Karpas-422 (cell line): ENCODE measurements around the gene TNNC2. TPM values are rescaled to one million over a fixed set of nuclear protein-coding genes. Genes with fewer than 3 reads are reported as not detected.

ENCODE experiments used
- DNase-seq: peaks from one replicate; pipeline ENCODE4 v3.0.0-alpha.2; 2015
- H2AFZ ChIP-seq: fragments of 200-600 bp; sonication (generic); 2 replicates; pipeline ENCODE4 v1.6.1; 2014; ENCODE audit warnings: antibody characterized with exemption, low read length, mixed read lengths
- H3K27ac ChIP-seq: fragments of 200-600 bp; sonication (generic); 2 replicates; pipeline ENCODE4 v1.5.1; 2014; ENCODE audit warnings: mild to moderate bottlenecking, low read length, moderate library complexity
- H3K27me3 ChIP-seq: fragments of 200-600 bp; sonication (generic); 2 replicates; pipeline ENCODE4 v1.6.1; 2014; ENCODE audit warnings: low read length, mixed read lengths
- H3K36me3 ChIP-seq: fragments of 200-600 bp; sonication (generic); 2 replicates; pipeline ENCODE4 v1.6.1; 2014; ENCODE audit warnings: low read length, mixed read lengths; ENCODE audit not compliant: insufficient read depth
- H3K4me1 ChIP-seq: fragments of 200-600 bp; sonication (generic); 2 replicates; pipeline ENCODE4 v1.6.1; 2014; ENCODE audit warnings: mild to moderate bottlenecking, low read length, mixed read lengths
- H3K4me2 ChIP-seq: fragments of 200-600 bp; sonication (generic); 2 replicates; pipeline ENCODE4 v1.6.1; 2014; ENCODE audit warnings: low read length, low read depth, mild to moderate bottlenecking; ENCODE audit not compliant: poor library complexity, severe bottlenecking
- H3K4me3 ChIP-seq: fragments of 200-600 bp; sonication (generic); 2 replicates; pipeline ENCODE4 v1.5.1; 2014; ENCODE audit warnings: mild to moderate bottlenecking, antibody characterized with exemption, low read length, mixed read lengths
- H3K79me2 ChIP-seq: fragments of 200-600 bp; sonication (generic); 2 replicates; pipeline ENCODE4 v1.6.1; 2014; ENCODE audit warnings: mild to moderate bottlenecking, low read length, mixed read lengths
- H3K9ac ChIP-seq: fragments of 200-600 bp; sonication (generic); 2 replicates; pipeline ENCODE4 v1.6.0; 2014; ENCODE audit warnings: low read length
- H3K9me2 ChIP-seq: fragments of 200-600 bp; sonication (generic), shearing (Covaris generic); replicated peaks from 2 replicates; pipeline ENCODE4 v1.6.0; 2014; ENCODE audit warnings: mild to moderate bottlenecking, low read length, moderate library complexity; ENCODE audit not compliant: insufficient read depth
- H3K9me3 ChIP-seq: fragments of 300-700, 200-600 bp; sonication (generic); 2 replicates; pipeline ENCODE4 v1.6.1; 2014; ENCODE audit warnings: low read length, mixed read lengths
- H4K20me1 ChIP-seq: fragments of 200-600 bp; sonication (generic); 2 replicates; pipeline ENCODE4 v1.6.1; 2014; ENCODE audit warnings: mild to moderate bottlenecking, antibody characterized with exemption, low read length, low read depth; ENCODE audit not compliant: insufficient read depth
- total RNA-seq: library from RNA; depleted of rRNA; stranded (reverse); fragments of >200 nt; shearing (Covaris generic); gene quantifications from 2 replicates; pipeline ENCODE4 v1.2.3, GENCODE V29; 2014; ENCODE audit warnings: low replicate concordance

Gene TNNC2
- total RNA-seq, 1 experiment from 2014 or later = not detected

GRCh38 chr20:45863543-45864470, 36.7 kb upstream of the TNNC2 start:
- Histone ChIP-seq H4K20me1 (no peaks in the 10 kb centered on the region), H3K4me2 (no peak overlapping the region), H3K79me2 (peaks cover 21% of the 10 kb centered on the region), H3K36me3 (no peaks in the 10 kb centered on the region), H3K27me3 (no peaks in the 10 kb centered on the region), H3K27ac (no peak overlapping the region), H2AFZ (no peak overlapping the region), H3K9ac (no peak overlapping the region), H3K9me3 (no peaks in the 10 kb centered on the region), H3K4me3 (no peak overlapping the region), H3K4me1 (peaks cover 4% of the 10 kb centered on the region), H3K9me2 (no peaks in the 10 kb centered on the region)
- DNase-seq = no peak

DNA sequence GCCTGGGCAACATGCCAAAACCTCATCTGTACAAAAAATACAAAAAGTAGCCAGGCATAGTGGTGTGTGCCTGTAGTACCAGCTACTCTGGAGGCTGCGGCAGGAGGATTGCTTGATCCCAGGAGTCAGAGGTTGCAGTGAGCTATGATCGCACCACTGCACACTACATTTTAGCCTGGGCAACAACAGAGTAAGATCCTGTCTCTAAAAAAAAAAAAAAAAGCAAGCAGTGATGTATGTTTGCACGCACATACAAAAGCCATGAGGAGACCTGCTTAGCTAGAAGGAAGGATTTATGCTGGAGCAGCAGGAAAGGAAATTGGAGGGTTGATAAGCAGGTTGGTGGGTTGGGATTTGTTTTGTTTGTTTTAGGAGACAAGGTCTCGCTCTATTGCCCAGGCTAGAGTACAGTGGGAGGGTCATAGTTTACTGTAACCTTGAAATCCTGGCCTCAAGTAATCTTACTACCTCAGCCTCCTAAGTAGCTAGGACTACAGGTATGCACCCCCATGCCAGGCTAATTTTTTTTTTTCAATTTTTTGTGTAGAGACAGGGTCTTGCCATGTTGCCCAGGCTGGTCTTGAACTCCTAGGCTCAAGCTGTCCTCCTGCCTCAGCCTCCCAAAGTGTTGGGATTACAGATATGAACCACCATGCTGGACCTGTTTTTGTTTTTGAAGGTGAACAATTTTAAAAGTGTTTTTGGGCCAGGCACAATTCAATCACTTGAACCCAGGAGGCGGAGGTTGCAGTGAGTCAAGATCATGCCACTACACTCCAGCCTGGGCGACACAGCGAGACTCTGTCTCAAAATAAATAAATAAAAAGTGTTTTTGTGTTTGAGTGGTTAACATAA, 34.3 kb upstream of the TNNC2 start:
- Histone ChIP-seq H3K4me3 (no peak overlapping the region), H3K27me3 (no peaks in the 10 kb centered on the region), H3K79me2 (peaks cover 34% of the 10 kb centered on the region), H3K9me2 (no peaks in the 10 kb centered on the region), H3K9me3 (no peaks in the 10 kb centered on the region), H3K9ac (no peak overlapping the region), H4K20me1 (no peaks in the 10 kb centered on the region), H3K36me3 (no peaks in the 10 kb centered on the region), H3K27ac (no peak overlapping the region), H2AFZ (no peak overlapping the region), H3K4me1 (peaks cover 14% of the 10 kb centered on the region), H3K4me2 (no peak overlapping the region)
- no peak for DNase-seq

GRCh38 chr20:45860560-45861220, 33.6 kb upstream of the TNNC2 start:
- Histone ChIP-seq H3K9ac (no peak overlapping the region), H3K9me3 (no peaks in the 10 kb centered on the region), H4K20me1 (no peaks in the 10 kb centered on the region), H3K9me2 (no peaks in the 10 kb centered on the region), H3K4me3 (no peak overlapping the region), H3K27me3 (no peaks in the 10 kb centered on the region), H3K36me3 (no peaks in the 10 kb centered on the region), H2AFZ (no peak overlapping the region), H3K27ac (no peak overlapping the region), H3K79me2 (peaks cover 42% of the 10 kb centered on the region), H3K4me2 (no peak overlapping the region), H3K4me1 (peaks cover 22% of the 10 kb centered on the region)
- no peak for DNase-seq

DNA sequence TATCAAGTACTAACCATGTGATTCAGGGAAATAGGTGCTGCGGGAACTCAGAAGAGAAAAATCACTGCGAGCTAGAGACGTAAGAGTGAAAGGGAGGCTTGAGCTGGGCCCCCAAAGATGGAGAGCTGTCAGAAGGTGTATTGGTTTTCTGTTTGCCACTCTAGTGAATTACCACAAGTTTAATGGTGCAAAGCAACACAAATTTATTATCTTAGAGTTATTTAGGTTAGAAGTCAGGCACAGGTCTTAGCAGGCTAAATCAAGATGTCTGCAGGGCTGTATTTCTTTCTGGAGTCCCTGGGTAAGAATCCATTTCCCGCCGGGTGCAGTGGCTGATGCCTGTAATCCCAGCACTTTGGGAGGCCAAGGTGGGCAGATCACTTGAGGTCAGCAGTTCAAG, 32.8 kb upstream of the TNNC2 start:
- H4K20me1 ChIP-seq = no peaks in the 10 kb centered on the region

DNA sequence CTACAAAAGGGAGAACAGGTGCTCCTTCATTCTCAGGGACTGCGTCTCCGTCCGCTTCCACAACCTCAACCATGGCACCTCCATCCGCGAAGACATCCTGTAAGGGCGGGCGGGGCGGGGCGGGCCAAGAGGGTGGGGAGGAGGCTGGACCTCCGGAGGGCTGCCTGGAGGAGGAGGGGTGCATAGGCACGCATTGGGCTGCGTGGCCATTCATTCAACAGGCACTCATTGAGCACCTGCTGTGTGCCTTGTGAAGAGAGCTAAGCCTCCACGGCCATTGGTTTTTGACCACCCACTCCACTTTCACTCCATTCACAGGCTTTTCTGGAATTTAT, 30.7 kb upstream of the TNNC2 start:
- no peaks in the 10 kb centered on the region for H3K9me3 ChIP-seq
- H3K79me2 ChIP-seq = peaks cover 47% of the 10 kb centered on the region
- peaks cover 22% of the 10 kb centered on the region for H3K4me1 ChIP-seq
- no peaks in the 10 kb centered on the region for H3K9me2 ChIP-seq
- 0 out of 2 replicates have a peak, but pooled peaks cover 3% of the 10 kb centered on the region for H3K36me3 ChIP-seq
- peak overlapping the region; percentile 96 for H2AFZ ChIP-seq
- peak overlapping the region; percentile 76 for H3K27ac ChIP-seq
- peak; percentile 83 for DNase-seq
- H3K9ac ChIP-seq = peak overlapping the region; percentile 91
- H3K27me3 ChIP-seq = no peaks in the 10 kb centered on the region
- H3K4me2 ChIP-seq = peak overlapping the region; percentile 99
- H3K4me3 ChIP-seq = peak overlapping the region; percentile 77
- no peaks in the 10 kb centered on the region for H4K20me1 ChIP-seq

More for the DNA sequence above, 32.8 kb upstream of the TNNC2 start:
- H3K36me3 ChIP-seq = 0 out of 2 replicates have a peak, but pooled peaks cover 1% of the 10 kb centered on the region
- no peaks in the 10 kb centered on the region for H3K9me2 ChIP-seq
- no peak for DNase-seq
- H3K27me3 ChIP-seq = no peaks in the 10 kb centered on the region
- no peaks in the 10 kb centered on the region for H3K9me3 ChIP-seq
- H3K27ac ChIP-seq = no peak overlapping the region
- peaks cover 22% of the 10 kb centered on the region for H3K4me1 ChIP-seq
- peaks cover 48% of the 10 kb centered on the region for H3K79me2 ChIP-seq
- no peak overlapping the region for H2AFZ ChIP-seq
- H3K9ac ChIP-seq = no peak overlapping the region
- H3K4me3 ChIP-seq = no peak overlapping the region
- no peak overlapping the region for H3K4me2 ChIP-seq

GRCh38 chr20:45857114-45857881, 30.2 kb upstream of the TNNC2 start, which contains the start of the genes ACOT8 and ZSWIM3:
Gene ACOT8 (minus strand): TSS chr20:45857392. CDS start chr20:45857315, 77 bp downstream.
Gene ZSWIM3 (plus strand): TSS chr20:45857614. CDS start chr20:45857826, 212 bp downstream.
- Histone ChIP-seq H3K27me3 (no peaks in the 10 kb centered on the region), H3K9me2 (no peaks in the 10 kb centered on the region), H3K4me3 (peak within 1 kb of the TSS; percentile 77), H2AFZ (peak within 1 kb of the TSS; percentile 96), H3K9ac (peak within 1 kb of the TSS; percentile 91), H3K27ac (peak within 1 kb of the TSS; percentile 76), H3K4me2 (peak within 1 kb of the TSS; percentile 99), H3K9me3 (no peaks in the 10 kb centered on the region), H3K79me2 (peaks cover 45% of the 10 kb centered on the region), H3K4me1 (peaks cover 22% of the 10 kb centered on the region), H4K20me1 (no peaks in the 10 kb centered on the region), H3K36me3 (0 out of 2 replicates have a peak, but pooled peaks cover 3% of the 10 kb centered on the region)
- DNase-seq = peak; percentile 100

- no peak overlapping the region for H3K9ac ChIP-seq
- DNase-seq = no peak
- H3K4me3 ChIP-seq = no peak overlapping the region
- no peaks in the 10 kb centered on the region for H3K9me3 ChIP-seq
- H3K79me2 ChIP-seq = peaks cover 30% of the 10 kb centered on the region
- no peak overlapping the region for H2AFZ ChIP-seq
- no peaks in the 10 kb centered on the region for H3K9me2 ChIP-seq
- H3K36me3 ChIP-seq = 0 out of 2 replicates have a peak, but pooled peaks cover 6% of the 10 kb centered on the region
- peaks cover 15% of the 10 kb centered on the region for H3K4me1 ChIP-seq
- H3K4me2 ChIP-seq = no peak overlapping the region
- H3K27me3 ChIP-seq = no peaks in the 10 kb centered on the region
- H4K20me1 ChIP-seq = no peaks in the 10 kb centered on the region
- H3K27ac ChIP-seq = no peak overlapping the region
These were observed 26.4 kb upstream of the TNNC2 start for GRCh38 chr20:45853484-45853883.
